ENCODE data around the gene ZNRD2.

DNA sequence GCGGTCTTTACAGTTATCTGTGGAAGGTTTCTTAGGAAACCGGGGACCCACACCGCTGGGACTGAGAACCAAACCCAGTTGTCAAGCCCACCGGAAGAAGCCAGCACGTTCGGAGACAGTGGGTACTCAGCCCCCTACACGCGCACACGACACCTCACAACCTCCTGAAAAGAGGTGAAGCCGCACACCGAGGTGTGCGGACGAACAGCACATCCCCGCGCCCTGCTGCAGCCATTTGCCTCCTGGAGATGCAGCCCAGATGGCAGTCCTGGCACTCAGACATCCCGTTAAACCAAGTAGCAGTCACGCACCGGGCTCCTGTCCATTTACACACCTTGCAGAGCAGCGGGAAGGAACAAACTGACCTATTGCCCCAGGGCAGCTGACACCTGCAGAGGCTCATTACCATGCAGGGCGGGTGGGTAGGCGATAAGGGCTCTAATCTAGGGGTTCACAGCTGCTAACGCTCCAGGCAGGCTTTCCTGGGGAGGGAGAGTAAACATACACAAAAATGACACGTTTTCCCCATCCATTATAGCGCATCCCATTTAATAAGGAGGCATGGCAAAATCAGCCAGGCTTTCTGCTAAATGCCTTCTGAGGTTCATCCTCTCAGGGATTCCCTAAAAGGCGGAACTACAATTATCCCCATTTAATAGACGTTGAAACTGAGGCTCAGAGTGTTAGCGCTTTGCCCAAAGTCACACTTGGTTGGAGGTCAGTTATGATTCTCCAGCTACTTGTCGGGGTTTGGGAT, 4.7 kb downstream of the ZNRD2 start:
- TF ChIP-seq EZH2 (IDR thresholded peaks at IDR 0.05) (no peak), POLR2AphosphoS5 (IDR thresholded peaks at IDR 0.05; ENCODE audit: borderline replicate concordance, low read depth, low read length) (peak; percentile 15; the same call in 1 of the 2 replicates), FOXP2 (optimal IDR thresholded peaks at IDR 0.05; ENCODE audit: control extremely low read depth, extremely low read length, insufficient read depth) (no peak)
